Epithelial cell of esophagus (primary cell): ENCODE results near the gene MAN1C1.

Source experiments
- DNase-seq: peaks from one replicate; pipeline ENCODE4 v3.0.0; 2010; ENCODE audit warnings: low read depth
- H3K4me3 ChIP-seq: 2 replicates; pipeline ENCODE4 v1.5.1; 2011; ENCODE audit warnings: mild to moderate bottlenecking, low read length, control low read depth
- CTCF ChIP-seq: IDR thresholded peaks from 2 replicates; pipeline ENCODE4 v1.5.1; 2011; ENCODE audit warnings: low read depth, mild to moderate bottlenecking, low read length, control low read depth, inconsistent platforms; ENCODE audit not compliant: insufficient read depth; ENCODE audit errors: missing control alignments

MAN1C1 gene

GRCh38 chr1:25771221-25772114 is 154.9 kb downstream of the MAN1C1 start:
- TF ChIP-seq CTCF, result no peak
- no peak overlapping the region for H3K4me3 ChIP-seq
- no peak for DNase-seq

GRCh38 chr1:25772164-25772563 is 155.6 kb downstream of the MAN1C1 start:
- DNase-seq, result no peak
- H3K4me3 ChIP-seq, result no peak overlapping the region
- no peak for TF ChIP-seq CTCF

GRCh38 chr1:25772692-25773245 is 156.2 kb downstream of the MAN1C1 start:
- no peak overlapping the region for H3K4me3 ChIP-seq
- no peak for DNase-seq
- no peak for TF ChIP-seq CTCF

GRCh38 chr1:25773441-25774125 is 157.0 kb downstream of the MAN1C1 start:
- DNase-seq, result peak; percentile 36
- no peak overlapping the region for H3K4me3 ChIP-seq
- no peak for TF ChIP-seq CTCF

- no peak for TF ChIP-seq CTCF
- no peak overlapping the region for H3K4me3 ChIP-seq
- DNase-seq, result no peak
These were observed 157.7 kb downstream of the MAN1C1 start for GRCh38 chr1:25774206-25774803.

GRCh38 chr1:25774921-25775771 is 158.6 kb downstream of the MAN1C1 start:
- no peak for DNase-seq
- no peak overlapping the region for H3K4me3 ChIP-seq
- TF ChIP-seq CTCF, result no peak
